ENCODE measurements around the gene C1orf198.

The C1orf198 gene, protein sequence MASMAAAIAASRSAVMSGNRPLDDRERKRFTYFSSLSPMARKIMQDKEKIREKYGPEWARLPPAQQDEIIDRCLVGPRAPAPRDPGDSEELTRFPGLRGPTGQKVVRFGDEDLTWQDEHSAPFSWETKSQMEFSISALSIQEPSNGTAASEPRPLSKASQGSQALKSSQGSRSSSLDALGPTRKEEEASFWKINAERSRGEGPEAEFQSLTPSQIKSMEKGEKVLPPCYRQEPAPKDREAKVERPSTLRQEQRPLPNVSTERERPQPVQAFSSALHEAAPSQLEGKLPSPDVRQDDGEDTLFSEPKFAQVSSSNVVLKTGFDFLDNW

GRCh38 chr1:230867903-230868735, at the start of gene C1orf198:
C1orf198 (minus strand) TSS chr1:230868521; CDS start chr1:230868512, 9 bp downstream.
- DNase-seq, result peak; percentile 85

DNA sequence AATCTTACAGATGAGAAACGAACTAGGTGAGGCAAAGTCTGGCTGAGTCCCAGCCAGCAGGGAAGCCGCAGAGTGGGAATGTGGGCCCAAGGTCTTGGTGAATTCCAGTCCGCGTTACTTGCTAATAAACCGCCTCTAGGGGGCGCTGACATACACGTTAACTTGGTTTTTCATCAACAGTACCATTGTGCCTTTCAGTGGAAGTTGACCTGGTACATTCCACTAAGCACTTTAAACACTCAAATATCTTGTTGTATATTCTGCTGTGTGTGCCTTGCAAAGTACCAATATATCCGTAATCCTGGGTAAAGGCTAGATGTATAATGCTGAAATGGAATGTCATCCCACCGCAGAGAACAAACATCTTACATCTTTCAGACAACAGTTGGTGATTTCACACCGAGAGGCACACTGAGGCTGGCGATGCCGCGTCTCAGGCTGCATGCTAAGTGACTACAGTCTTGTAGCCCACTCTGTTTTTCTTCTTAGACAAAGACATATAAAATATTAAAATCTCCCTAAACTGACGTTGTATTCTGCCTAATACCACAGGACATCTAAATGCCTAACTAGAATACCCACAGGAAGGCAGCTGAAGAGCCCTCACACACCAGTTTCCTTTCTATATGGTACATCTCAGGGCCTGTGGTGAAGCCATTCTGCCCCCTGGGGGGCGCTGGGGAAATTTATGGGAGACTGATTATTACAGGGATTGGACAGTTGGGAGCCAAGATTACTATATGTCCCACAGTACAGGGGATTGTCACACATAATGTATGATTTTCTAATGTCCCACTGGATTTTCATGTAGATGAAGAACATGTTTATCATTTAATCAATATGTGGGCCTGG, 49.2 kb upstream of the C1orf198 start:
- peak; percentile 93 for DNase-seq

GRCh38 chr1:230916587-230917283, 48.4 kb upstream of the C1orf198 start:
- no peak for DNase-seq

DNA sequence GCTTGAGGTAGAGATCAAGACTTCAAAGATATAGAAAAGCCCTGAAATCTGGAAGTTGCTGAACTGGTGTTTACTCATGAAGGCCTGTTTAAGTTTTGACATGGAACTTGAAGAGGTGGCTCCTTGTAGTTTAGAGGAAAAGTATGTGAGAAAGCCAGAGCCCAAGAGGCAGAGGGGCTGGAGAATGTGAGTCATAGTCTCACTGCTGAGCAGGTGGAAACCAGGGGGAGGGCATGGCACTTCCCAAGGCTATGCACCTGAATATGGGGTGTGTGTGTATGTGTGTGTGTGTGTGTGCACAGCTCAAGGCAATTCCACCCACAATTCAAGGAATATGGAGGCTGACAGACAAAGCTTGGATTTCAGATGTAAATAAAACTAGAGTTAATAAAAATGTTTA, 46.8 kb upstream of the C1orf198 start:
- DNase-seq, result no peak

DNA sequence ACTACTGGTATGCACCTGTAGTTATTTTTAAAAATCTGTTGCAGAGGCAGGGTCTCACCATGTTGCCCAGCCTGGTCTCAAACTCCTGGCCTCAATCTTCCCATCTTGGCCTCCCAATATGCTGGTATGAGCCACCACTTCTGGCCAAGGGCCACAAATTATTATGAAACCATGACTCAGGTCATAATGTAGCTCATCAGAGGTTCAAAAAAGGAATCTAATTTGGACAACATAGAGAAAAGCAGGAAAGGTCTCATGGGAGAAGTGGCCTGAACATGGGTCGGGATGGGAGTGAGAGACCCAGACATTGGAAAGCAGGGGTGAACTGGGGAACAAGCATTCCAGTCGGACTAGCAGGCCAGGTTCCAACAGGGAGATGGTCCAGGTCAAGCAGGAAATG, 45.2 kb upstream of the C1orf198 start:
- no peak for DNase-seq

GRCh38 chr1:230910755-230911117, 42.4 kb upstream of the C1orf198 start:
- no peak for DNase-seq

DNA sequence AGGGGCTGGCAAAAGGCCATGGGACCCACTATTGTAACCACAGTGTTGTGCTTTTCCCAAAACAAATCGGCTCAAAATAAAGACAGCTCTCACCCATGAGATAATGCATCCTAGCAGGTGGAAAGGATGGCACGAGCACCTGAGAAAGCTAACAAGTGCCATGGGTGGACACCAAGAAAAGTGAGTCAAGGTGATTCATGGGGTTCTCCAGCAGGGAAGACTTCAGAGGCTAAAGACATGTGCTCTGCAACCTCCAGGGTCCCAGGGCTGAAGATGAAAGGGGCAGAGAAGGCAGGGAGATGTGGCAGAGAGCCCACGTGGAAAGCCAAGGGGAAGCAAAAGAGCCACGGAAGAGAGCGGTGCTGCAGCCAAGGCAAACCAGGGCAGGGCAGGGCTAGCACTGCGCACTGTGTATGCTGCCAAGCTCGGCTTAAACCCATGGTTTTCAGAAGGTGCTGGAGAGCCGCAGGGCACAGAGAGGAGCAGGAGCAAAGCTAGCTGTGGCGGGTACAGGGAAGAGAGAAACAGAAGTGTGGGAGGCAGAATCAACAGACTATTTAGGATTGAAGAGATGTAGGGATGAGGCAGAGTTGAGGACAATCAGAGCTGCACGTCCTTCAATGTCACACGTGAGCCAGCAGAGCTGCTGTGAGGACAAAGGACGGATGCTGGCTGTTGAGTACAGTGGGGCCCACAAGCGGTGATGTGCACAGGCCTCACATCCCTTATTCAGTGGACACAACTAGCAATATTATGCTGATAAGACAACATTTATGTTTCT, 41.8 kb upstream of the C1orf198 start:
- DNase-seq, result no peak

DNA sequence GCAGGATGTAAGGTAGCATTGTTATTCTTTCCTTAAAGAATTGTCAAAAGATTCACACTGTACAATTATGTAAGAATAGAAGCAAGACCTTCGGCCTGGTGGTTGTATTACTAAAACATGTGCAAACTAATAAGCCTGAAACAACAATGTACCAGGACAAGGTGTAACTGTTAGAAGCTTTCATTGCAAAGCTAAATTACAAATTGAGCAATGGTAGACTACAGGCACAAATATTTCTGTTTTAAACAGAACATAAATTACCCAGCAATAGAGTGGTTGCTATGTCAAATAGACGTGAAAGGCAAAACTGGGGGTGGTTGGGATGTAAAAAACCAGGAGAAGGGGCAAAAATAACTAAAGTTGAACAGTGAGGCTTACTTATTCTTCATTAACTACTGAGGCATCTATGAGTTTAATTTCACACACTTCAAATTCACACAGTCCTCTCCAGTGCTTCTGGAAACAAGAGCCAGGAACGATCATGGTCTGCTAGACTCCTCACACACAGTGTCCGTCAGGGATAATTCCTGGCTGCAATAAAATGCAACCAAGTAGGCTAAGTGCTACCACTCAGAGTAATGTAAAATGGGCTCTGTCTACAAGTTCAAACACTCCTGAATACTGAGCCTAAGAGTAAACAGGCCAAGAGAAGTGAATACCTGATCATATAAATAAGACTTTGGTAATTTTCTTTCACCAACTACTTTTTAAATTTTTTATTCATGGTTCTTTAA, 39.3 kb upstream of the C1orf198 start:
- DNase-seq, result no peak

GRCh38 chr1:230906226-230906625, 37.9 kb upstream of the C1orf198 start:
- DNase-seq, result no peak

- DNase-seq, result no peak
Measured at GRCh38 chr1:230905733-230906132, 37.4 kb upstream of the C1orf198 start.

- DNase-seq, result peak; percentile 29
Measured at GRCh38 chr1:230902349-230902923, 34.1 kb upstream of the C1orf198 start.

GRCh38 chr1:230901671-230902070, 33.4 kb upstream of the C1orf198 start:
- peak; percentile 97 for DNase-seq

GRCh38 chr1:230900984-230901383, 32.7 kb upstream of the C1orf198 start:
- no peak for DNase-seq

DNA sequence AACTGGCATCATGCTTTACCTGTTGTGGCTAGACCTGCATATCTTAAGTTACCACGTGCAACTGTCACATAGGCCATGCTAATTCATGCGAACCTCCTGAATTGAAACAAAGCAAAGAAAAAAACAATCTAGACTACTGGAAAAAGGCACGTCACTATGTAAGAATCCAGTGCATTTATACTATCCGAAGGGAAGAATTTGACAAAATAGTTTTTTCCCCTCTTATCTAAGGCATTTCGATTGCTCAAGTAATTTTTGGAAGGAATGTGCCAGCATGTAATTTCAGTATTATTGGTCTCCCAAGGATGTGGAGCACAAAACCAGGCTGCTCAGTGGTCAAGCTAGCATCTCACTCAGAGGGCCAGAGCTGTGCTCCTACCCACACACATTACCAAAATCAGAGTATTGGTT, 31.5 kb upstream of the C1orf198 start:
- peak; percentile 37 for DNase-seq

- DNase-seq, result no peak
Measured at GRCh38 chr1:230898748-230899147, 30.4 kb upstream of the C1orf198 start.

- DNase-seq, result no peak
Measured at GRCh38 chr1:230898144-230898543, 29.8 kb upstream of the C1orf198 start.

- peak; percentile 10 for DNase-seq
Measured at GRCh38 chr1:230896779-230897178, 28.5 kb upstream of the C1orf198 start.

DNA sequence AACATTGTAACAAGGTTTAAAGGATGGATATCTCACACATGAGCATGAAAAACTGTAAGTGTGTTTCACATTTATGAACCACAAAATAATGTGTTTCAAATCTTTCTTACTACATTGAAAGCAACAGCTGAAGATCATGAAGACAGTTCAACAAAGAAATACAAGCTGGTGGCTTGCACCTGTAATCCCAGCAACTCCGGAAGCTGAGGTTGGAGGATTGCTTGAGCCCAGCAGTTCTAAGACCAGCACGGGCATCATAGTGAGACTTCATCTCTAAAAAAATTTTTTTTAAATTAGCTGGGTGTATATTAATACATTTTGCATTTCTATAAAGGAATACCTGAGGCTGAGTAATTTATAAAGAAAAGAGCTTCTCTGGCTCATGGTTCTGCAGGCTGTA, 27.1 kb upstream of the C1orf198 start:
- no peak for DNase-seq

DNA sequence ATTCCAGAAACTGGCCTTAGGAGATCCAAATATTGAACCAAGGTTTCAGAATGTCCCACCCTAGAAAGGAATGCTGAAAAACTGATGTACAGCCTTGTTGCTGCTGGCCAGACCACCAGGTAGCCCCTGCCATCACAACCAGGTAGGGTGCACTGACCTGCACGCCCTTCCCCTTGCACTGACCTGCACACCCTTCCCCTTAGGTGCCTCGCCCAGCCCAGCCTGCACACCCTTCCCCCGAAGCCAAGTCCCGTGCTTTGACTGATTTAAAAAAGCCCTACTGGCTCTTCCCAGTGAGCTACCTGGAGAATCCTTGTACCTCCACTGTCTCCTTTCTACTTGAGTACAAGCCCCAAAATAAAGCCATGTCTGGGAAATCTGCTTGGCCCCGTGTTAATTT, 26.3 kb upstream of the C1orf198 start:
- DNase-seq, result no peak

GRCh38 chr1:230894032-230894431, 25.7 kb upstream of the C1orf198 start:
- DNase-seq, result no peak

DNA sequence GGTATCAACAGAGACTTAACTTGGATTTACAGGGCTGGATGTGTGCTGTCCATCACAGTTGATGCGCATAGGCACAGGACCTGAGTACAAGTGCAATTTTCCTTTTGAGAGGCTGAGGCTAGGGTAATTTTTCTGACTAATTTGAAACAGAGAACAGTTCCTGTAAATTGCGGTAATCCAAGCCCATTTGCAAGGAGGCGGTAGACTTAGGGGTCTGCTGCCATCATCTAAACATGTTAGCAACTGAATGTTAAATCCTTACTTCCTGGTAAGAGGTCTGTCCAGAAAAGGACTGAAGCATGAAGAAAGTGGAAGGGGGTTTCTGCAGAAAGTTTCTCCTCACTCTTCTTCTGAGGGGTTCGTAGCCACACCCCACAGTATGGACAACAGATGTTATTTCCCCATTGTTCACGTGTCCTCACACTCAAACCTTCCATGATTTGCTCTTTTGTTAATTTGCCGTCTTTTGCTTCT, 23.7 kb upstream of the C1orf198 start:
- no peak for DNase-seq
